ENCODE measurements around the gene CNTNAP4.

The CNTNAP4 gene

GRCh38 chr16:76490036-76490639, 212.9 kb downstream of the CNTNAP4 start:
- no peak for DNase-seq (ENCODE audit: low spot score)

- no peak for DNase-seq (ENCODE audit: low spot score)
Measured at GRCh38 chr16:76500006-76500405, 222.8 kb downstream of the CNTNAP4 start.

- no peak for DNase-seq (ENCODE audit: low spot score)
Measured at GRCh38 chr16:76502063-76502462, 224.9 kb downstream of the CNTNAP4 start.

GRCh38 chr16:76502555-76502954, 225.4 kb downstream of the CNTNAP4 start:
- DNase-seq (ENCODE audit: low spot score), result no peak

GRCh38 chr16:76503091-76503490, 225.9 kb downstream of the CNTNAP4 start:
- no peak for DNase-seq (ENCODE audit: low spot score)

- DNase-seq (ENCODE audit: low spot score), result no peak
Measured at GRCh38 chr16:76511203-76511602, 234.0 kb downstream of the CNTNAP4 start.

GRCh38 chr16:76518781-76519180, 241.6 kb downstream of the CNTNAP4 start:
- no peak for DNase-seq (ENCODE audit: low spot score)

GRCh38 chr16:76524356-76524755, 247.2 kb downstream of the CNTNAP4 start:
- no peak for DNase-seq (ENCODE audit: low spot score)

GRCh38 chr16:76524769-76525168, 247.6 kb downstream of the CNTNAP4 start:
- DNase-seq (ENCODE audit: low spot score), result no peak

GRCh38 chr16:76527244-76527643, 250.0 kb downstream of the CNTNAP4 start:
- DNase-seq (ENCODE audit: low spot score), result no peak

GRCh38 chr16:76529120-76529519, 251.9 kb downstream of the CNTNAP4 start:
- DNase-seq (ENCODE audit: low spot score), result no peak

GRCh38 chr16:76531236-76531635, 254.0 kb downstream of the CNTNAP4 start:
- no peak for DNase-seq (ENCODE audit: low spot score)

- DNase-seq (ENCODE audit: low spot score), result no peak
Measured at GRCh38 chr16:76532188-76532973, 255.2 kb downstream of the CNTNAP4 start.

- DNase-seq (ENCODE audit: low spot score), result no peak
Measured at GRCh38 chr16:76539609-76540008, 262.4 kb downstream of the CNTNAP4 start.

- no peak for DNase-seq (ENCODE audit: low spot score)
Measured at GRCh38 chr16:76541070-76541469, 263.9 kb downstream of the CNTNAP4 start.

GRCh38 chr16:76565542-76565941, 288.3 kb downstream of the CNTNAP4 start:
- no peak for DNase-seq (ENCODE audit: low spot score)

GRCh38 chr16:76571755-76572154, 294.6 kb downstream of the CNTNAP4 start:
- DNase-seq (ENCODE audit: low spot score), result no peak

GRCh38 chr16:76573281-76573680, 296.1 kb downstream of the CNTNAP4 start:
- no peak for DNase-seq (ENCODE audit: low spot score)

- no peak for DNase-seq (ENCODE audit: low spot score)
Measured at GRCh38 chr16:76574651-76575050, 297.4 kb downstream of the CNTNAP4 start.

GRCh38 chr16:76576526-76576925, 299.3 kb downstream of the CNTNAP4 start:
- no peak for DNase-seq (ENCODE audit: low spot score)

GRCh38 chr16:76577003-76577402, 299.8 kb downstream of the CNTNAP4 start:
- DNase-seq (ENCODE audit: low spot score), result no peak

- DNase-seq (ENCODE audit: low spot score), result no peak
Measured at GRCh38 chr16:76579277-76579922, 302.2 kb downstream of the CNTNAP4 start.

GRCh38 chr16:76583466-76583865, 306.3 kb downstream of the CNTNAP4 start:
- DNase-seq (ENCODE audit: low spot score), result no peak
